Measurements from ENCODE around the gene CLNS1A.

- no peak for TF ChIP-seq POLR2A (IDR thresholded peaks at IDR 0.05)
- no peak for TF ChIP-seq CTCF (IDR thresholded peaks at IDR 0.05)
These were observed 10.2 kb upstream of the CLNS1A start for GRCh38 chr11:77647654-77648305.

Data from right lobe of liver (tissue), 4 donors.